ENCODE data around the gene CYP2D6. TPM values are rescaled to one million over a fixed set of nuclear protein-coding genes. Genes with fewer than 3 reads are reported as not detected.
"Not testable (repeated sequence)": the region's sequence is repeated elsewhere in the genome, so short reads cannot be mapped to it uniquely, and the experiment has no call there.

Gene CYP2D6
- total RNA-seq (2014; rRNA removed; shearing (Covaris generic)) = 0.21 and 0.24 TPM in 2 replicates
- 0.70 TPM in 1 of 2 replicates, not detected in the other for polyA plus RNA-seq (2015; cell fraction: cytosol; rRNA removed)
- polyA plus RNA-seq (2015; cell fraction: nucleus; rRNA removed) = 4.4 and 8.7 TPM in 2 replicates

DNA sequence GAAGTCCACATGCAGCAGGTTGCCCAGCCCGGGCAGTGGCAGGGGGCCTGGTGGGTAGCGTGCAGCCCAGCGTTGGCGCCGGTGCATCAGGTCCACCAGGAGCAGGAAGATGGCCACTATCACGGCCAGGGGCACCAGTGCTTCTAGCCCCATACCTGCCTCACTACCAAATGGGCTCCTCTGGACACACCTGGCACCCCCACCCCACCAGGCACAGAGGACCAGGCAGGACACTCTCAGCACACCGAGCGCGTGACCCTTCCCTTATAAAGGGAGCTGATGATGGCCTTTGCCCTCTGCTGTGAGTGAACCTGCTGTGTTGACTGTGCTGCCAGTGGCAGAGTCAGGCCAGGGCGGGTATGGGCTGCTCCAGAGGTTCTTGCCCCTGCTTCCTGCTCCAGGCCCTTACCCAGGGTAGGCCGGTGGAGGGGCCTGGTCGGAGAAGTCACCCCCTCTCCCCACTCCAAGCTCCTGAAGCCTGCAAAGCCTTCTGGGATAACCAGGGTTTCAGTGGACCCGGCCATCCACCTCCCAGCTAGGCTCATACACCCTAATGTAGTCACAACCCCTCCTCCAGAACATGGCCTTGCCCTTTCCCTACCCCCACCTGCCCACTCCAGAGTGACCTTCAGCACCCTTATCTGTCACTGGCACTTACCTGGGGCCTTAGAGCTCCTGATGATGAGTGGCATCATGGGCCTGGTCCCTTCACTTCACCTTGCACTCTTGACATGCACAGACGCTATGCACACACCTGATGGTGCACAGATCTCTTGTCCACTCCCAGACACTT is at the start of gene CYP2D6:
CYP2D6 (minus strand) TSS at position 172 of the 793 bp plus-strand sequence; CDS start at position 153, 19 bp downstream.
- in situ Hi-C loops (cut with HindIII; ENCODE audit: low pct_unique_long_range_greater_than_20kb, low sequenced_read_pairs); DNase-seq (ENCODE audit: low read depth, low spot score): not testable (repeated sequence)

DNA sequence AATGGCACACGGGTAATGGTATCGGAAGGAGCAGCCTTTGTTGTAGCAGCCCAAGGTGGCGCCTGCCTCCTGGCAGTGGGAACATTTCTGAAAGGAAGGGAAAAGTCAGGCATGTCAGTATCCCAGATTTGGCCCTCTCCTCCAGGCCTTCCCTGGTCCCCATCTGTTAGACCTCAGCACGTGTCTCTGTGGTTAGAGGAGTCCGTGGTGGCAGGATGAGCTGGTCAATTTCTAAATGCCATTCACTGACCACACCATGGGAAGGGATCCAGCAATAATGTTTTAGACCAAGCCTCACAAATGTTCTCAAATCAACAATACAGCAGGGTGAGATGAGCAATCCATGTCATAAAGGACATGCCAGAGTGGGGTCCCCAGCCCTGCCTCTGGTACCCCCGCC is 49.0 kb upstream of the CYP2D6 start:
- in situ Hi-C loops (cut with HindIII; ENCODE audit: low pct_unique_long_range_greater_than_20kb, low sequenced_read_pairs) = loop anchor here (10.0 kb wide), 1 partner anchor 265 kb away; no protein-coding TSS in a partner anchor
- DNase-seq (ENCODE audit: low read depth, low spot score) = no peak

DNA sequence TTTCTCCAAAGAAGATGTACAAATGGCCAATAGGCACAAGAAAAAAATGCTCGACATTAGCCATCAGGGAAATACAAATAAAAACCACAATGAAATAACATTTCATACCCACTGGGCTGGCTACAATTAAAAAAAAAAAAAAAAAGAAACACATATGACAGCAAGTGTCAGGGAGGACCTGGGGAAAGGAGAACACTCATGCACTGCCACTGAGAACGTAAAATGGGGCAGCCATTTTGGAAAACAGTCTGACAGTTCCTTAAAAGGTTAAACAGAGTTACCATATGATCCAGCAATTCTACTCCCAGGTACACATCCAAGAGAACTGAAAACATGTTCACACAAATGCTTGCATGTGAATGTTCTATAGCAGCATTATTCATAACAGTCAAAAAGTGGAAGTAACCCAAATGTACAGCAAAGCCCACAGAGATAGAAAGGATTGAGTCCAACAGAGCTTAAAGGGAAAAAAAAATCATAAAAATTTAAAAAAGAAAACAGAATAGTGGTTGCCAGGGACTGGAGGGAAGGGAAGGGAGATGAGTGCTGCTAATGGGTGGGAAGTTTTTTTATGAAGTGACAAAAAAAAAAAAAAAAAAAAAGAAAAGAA is 48.4 kb upstream of the CYP2D6 start:
- in situ Hi-C loops (cut with HindIII; ENCODE audit: low pct_unique_long_range_greater_than_20kb, low sequenced_read_pairs) = loop anchor here (10.0 kb wide), 1 partner anchor 266 kb away; no protein-coding TSS in a partner anchor
- DNase-seq (ENCODE audit: low read depth, low spot score) = no peak

DNA sequence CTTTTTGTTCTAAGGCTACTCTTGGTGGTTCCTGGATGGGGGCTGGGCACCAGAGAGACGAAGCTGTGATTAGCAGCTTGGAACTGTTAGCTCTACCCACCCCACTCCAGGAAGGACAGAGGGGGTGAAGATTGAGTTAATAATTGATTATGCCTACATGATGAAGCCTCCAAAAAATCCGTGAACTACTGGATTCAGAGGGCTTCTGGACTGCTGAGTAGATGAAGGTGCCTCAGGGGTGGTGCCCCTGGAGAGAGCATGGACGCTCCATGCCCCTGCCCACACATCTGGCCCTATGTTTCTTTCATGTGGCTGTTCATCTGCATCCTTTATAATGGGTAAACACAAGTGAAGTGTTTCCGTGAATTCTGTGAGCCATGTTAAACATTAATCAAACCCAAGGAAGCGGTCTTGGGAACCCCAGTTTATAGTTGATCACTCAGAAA is 47.3 kb upstream of the CYP2D6 start:
- in situ Hi-C loops (cut with HindIII; ENCODE audit: low pct_unique_long_range_greater_than_20kb, low sequenced_read_pairs) = loop anchor here (10.0 kb wide), 1 partner anchor 267 kb away; no protein-coding TSS in a partner anchor
- no peak for DNase-seq (ENCODE audit: low read depth, low spot score)

DNA sequence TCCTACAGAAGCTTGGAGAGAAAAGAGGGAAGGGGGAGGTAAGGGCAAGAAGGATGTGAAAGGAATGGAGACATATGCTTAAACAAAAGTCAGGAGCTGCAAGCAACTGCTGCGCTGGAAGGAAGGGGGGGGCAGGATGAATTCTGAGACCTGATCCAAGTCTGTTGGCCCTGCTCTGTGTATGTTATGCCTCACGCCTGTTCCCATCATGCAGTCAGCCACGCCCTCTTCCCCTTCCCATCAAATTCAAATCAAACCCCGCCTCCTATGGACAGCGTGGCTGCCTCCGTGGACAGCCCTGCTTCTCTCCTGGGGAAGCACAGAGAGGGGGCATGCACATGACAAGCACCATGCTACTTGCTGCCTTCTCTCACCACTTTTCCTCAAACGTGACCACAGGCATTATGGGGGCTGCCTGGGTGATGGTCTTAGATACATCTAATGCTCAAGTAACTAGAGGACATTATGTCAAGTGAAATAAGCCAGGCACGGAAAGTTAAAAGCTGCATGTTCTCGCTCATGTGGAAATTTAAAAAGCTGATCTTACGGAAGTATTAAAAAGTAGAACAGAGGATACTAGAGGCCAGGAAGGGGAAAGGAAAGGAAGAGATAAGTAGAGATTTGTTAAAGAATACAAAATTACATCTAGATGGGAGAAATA is 45.8 kb upstream of the CYP2D6 start:
- DNase-seq (ENCODE audit: low read depth, low spot score) = no peak
- in situ Hi-C loops (cut with HindIII; ENCODE audit: low pct_unique_long_range_greater_than_20kb, low sequenced_read_pairs) = loop anchor here (10.0 kb wide), 1 partner anchor 268 kb away; no protein-coding TSS in a partner anchor

DNA sequence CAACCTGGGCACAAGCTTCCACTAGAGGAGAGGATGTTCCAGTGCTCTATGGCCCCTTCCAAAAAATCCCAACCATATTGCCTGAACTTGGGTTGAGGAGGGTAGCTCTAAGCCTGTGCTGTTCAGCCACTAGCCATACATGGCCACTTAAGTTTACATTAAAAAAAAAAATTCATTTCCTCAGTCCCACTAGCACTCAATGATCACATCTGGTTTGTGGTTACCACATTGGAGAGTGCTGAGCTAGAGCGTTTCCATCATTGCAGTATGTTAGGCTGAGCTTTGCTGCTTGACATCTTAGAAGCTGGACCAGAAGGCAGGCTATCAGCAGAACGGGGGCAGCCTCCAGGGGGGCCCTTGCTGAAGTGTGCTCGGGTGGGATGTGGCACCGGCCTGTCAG is 43.5 kb upstream of the CYP2D6 start:
- DNase-seq (ENCODE audit: low read depth, low spot score) = no peak
- in situ Hi-C loops (cut with HindIII; ENCODE audit: low pct_unique_long_range_greater_than_20kb, low sequenced_read_pairs) = loop anchor here (10.0 kb wide), 1 partner anchor 271 kb away; no protein-coding TSS in a partner anchor

DNA sequence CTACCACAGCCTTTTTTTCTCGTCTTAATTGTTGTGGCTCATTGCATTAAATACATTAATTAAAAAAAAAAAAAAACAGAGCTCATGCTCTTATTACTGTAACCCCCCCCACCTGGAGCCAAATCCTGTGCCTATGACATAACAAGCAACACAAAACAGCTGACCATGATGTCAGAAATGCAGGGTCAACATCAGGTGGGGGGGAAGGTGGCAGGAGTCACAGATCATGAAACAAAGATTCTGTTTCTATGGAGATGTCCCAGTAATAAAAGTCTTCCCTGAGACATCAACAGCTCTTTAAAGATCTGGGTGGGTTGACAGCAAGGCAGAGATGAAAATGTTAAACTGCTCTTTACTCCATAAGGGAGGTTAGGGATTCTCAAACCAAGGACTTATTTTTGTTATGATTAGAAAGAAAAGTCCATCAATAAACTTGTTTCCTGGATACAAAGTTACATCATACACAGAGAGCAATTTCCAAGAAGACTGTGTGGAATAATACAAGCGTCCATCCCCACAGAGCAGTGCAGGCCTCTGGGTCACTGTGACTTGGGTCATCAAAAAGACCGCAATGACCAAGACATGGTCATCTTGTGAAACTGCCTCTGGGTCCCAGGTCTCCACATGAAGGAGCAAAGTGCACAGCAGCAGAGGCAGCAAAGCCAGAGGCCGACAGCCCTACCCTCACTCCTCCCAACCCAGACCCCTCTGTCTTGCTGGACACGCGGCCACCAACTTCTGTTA is 42.7 kb upstream of the CYP2D6 start:
- in situ Hi-C loops (cut with HindIII; ENCODE audit: low pct_unique_long_range_greater_than_20kb, low sequenced_read_pairs) = loop anchor here (10.0 kb wide), 1 partner anchor 271 kb away; no protein-coding TSS in a partner anchor
- no peak for DNase-seq (ENCODE audit: low read depth, low spot score)

DNA sequence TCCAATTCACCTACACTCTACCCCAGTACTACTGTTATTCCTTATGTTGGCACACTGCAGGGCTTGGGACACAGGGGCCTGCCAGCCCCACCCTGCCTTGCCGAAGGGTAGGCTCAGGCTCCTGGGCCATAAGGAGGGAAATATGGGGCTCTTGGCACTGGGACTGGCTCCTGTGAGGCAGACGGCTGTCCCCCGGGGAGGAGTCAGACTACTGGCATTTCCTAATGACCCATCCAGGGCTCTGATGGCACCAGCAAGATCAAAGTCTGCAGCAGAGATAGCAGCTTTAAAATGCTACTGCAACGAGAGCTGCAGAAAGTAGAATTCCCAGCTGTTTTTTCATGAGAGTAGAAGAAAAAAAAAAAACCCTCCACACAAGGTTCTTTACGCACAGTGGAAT is 42.2 kb upstream of the CYP2D6 start:
- no peak for DNase-seq (ENCODE audit: low read depth, low spot score)
- in situ Hi-C loops (cut with HindIII; ENCODE audit: low pct_unique_long_range_greater_than_20kb, low sequenced_read_pairs) = loop anchor here (10.0 kb wide), 1 partner anchor 272 kb away; no protein-coding TSS in a partner anchor

DNA sequence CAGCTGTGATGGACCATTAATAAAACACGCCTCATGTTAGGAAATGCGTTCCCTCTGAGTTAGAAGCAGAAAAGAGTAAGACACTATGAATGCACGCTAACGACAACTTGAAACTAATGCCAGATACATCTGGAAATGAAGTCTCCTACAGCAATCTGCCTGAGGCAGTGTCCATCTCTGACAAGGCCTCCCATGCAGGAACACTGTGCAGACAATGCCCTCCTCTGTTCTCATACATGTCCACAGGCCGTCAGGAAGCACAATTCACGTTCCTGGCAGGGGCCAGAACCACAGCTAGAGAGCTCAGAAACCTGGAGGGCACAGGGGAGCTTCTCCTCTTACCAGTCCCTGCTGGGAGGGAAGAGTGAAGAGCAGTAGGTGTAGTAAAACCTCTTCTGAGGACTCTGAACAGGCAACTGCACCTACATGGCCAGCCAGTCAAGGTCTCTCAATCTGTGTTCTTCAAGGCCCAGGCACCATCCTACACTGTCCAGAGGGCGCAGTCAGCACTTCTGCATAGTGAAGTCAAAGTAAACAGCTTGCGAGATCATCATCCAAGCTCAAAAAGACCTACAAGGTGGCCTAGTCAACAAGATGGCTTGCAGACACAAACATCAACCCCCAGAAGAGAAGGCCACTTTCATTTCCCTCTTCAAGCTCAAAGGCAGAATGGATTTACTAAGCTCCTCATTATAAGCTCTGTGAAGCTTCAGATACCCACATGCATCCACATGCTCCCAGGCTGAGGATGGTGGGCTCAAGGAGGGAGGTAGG is 41.5 kb upstream of the CYP2D6 start:
- peak; percentile 80 for DNase-seq (ENCODE audit: low read depth, low spot score)
- in situ Hi-C loops (cut with HindIII; ENCODE audit: low pct_unique_long_range_greater_than_20kb, low sequenced_read_pairs) = loop anchor here (10.0 kb wide), 1 partner anchor 273 kb away; no protein-coding TSS in a partner anchor

DNA sequence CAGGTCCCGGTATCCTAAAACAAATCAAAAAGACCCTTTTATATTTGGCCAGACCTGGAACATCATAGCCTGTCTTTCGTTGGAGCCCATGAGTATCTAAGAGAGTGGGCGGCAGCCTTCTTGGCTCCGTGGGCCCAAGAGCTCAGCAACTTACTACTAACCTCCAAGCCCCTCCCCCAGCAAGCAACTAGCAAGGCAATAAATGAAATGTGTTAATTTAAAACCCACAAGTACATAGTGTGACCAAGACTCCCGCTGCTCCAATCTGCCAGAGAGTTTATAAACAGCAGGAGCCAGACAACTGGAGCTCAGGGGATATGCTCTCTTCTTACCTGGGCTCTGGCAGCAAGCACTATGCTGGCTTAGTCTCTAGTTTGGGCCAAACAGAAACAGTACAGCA is 40.8 kb upstream of the CYP2D6 start:
- no peak for DNase-seq (ENCODE audit: low read depth, low spot score)
- in situ Hi-C loops (cut with HindIII; ENCODE audit: low pct_unique_long_range_greater_than_20kb, low sequenced_read_pairs) = loop anchor here (10.0 kb wide), 1 partner anchor 273 kb away; no protein-coding TSS in a partner anchor

DNA sequence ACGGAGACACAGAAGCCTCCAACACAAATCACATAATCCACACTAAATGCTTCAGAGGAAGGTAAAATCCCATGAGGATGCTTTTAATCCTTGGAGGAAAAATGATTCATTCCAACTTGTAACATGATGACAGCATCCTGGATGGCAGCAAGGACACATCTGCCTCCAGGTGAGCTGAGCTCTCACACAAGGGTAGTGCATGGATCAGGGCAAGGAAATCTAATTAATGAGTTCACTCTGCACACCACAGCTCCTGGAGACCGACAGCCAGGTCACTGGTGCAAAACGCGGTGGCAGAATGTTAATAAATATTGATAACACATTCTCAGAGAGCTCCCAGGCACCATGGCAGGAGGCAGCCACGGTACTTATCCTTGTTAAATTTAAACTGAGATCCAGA is 40.3 kb upstream of the CYP2D6 start:
- in situ Hi-C loops (cut with HindIII; ENCODE audit: low pct_unique_long_range_greater_than_20kb, low sequenced_read_pairs) = loop anchor here (10.0 kb wide), 1 partner anchor 274 kb away; no protein-coding TSS in a partner anchor
- DNase-seq (ENCODE audit: low read depth, low spot score) = no peak

DNA sequence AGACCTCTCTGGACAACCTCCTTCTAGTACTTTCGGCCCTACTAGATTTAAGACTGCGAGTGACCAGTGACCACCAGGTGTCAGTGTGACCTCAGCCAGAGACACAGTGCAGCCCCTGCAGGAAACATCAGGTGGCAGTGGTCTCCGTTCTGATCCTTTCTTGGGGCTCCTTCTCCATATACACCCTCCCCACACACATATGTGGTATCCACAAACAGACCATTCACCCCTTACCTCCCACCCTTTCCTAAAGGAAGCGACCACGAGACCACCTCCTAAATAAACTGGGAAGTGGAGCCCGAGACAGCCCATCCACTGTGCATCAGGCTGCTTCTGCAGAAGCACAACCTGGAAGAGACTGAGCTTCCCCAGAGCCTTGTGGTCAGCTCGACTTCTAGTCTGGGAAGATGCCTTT is 38.5 kb upstream of the CYP2D6 start:
- peak; percentile 87 for DNase-seq (ENCODE audit: low read depth, low spot score)
- in situ Hi-C loops (cut with HindIII; ENCODE audit: low pct_unique_long_range_greater_than_20kb, low sequenced_read_pairs) = no loop called here

DNA sequence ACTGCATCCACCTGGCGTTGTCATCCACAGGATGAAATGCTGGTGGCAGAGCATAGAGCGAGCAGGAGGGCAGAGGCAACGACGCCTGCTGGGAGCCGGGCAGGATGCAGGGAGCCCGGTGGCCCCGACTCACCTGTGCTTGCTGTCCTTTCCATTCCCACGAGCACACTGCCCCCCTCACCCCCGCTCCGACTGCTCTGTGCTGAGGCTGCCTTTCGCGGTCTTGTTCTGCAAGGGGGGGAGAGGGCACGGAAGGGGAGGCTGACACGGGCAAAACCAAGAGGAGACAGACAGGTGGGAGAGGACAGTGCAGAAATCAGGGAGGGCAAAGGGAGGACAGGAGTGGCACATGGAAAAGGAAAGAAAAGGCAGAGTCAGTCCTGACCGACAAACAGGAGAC is 37.9 kb upstream of the CYP2D6 start:
- in situ Hi-C loops (cut with HindIII; ENCODE audit: low pct_unique_long_range_greater_than_20kb, low sequenced_read_pairs) = no loop called here
- no peak for DNase-seq (ENCODE audit: low read depth, low spot score)

DNA sequence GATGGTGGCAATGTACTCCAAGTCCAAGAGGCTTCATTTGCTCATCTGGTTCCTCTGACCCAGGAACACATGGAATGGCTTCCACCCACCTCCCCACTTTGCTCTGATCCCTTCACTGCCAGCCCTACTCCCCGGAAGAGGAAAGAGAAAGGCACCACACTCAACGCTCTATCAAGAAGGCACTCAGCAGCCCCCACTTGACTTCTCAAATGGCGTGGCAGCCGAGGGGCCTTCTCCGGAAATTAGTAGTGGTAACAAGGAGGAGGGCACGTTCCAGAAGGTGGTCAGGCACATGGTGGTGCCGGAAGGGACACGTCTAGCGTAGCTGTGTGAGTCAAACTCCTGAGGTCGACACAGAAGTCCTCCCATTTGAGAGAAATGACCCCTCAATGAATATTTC is 36.5 kb upstream of the CYP2D6 start:
- in situ Hi-C loops (cut with HindIII; ENCODE audit: low pct_unique_long_range_greater_than_20kb, low sequenced_read_pairs) = no loop called here

DNA sequence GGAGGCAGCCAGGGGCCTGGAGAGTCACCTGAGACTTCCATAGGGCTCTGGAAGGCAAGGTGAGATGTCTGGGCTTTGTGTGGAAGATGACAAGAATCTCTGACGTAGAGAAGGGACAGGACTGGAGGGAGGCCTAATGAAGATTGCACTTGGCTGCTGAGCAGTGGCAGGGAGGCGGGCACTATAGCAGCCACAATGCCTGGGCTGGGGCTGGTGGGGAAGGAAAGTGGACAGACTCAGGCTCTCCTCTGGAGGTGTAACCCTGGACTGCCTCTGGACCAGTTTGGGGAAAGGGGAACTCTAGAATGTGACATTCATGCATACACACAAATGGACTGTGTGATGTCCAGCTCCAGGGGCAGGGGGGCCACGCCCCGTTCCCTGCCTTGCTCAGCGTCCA is 34.3 kb upstream of the CYP2D6 start:
- in situ Hi-C loops (cut with HindIII; ENCODE audit: low pct_unique_long_range_greater_than_20kb, low sequenced_read_pairs) = no loop called here

More for the DNA sequence above, 36.5 kb upstream of the CYP2D6 start:
- DNase-seq (ENCODE audit: low read depth, low spot score) = no peak

DNA sequence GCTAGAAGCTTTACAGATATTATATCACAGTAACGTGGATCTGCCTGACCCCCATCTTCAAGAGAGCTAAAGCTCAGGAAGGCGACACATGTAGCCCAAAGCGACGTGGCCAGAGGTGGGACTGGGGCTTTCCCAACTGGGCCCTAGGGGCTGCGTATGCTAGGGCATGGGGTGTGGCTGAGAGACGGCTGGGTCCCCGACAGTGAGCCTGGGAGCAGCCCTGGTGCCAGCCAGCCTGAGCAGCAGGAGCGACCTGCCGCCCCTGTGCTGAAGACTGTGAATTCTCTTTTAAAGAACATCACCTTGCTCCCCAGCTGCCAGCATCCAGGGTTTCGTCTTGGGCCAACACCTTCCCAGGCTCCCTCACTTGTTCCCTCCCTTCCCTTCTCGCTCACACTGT is 32.9 kb upstream of the CYP2D6 start:
- DNase-seq (ENCODE audit: low read depth, low spot score) = no peak
- in situ Hi-C loops (cut with HindIII; ENCODE audit: low pct_unique_long_range_greater_than_20kb, low sequenced_read_pairs) = no loop called here

More for the DNA sequence above, 34.3 kb upstream of the CYP2D6 start:
- DNase-seq (ENCODE audit: low read depth, low spot score) = no peak
